NCI-H2081 (cell line): Measurements from ENCODE around the gene GATB.

Experiments
- DNase-seq, 2 experiments: peaks; one replicate each; lab custom pipeline; 2025; lab: John Stamatoyannopoulos, UW

GATB gene, protein sequence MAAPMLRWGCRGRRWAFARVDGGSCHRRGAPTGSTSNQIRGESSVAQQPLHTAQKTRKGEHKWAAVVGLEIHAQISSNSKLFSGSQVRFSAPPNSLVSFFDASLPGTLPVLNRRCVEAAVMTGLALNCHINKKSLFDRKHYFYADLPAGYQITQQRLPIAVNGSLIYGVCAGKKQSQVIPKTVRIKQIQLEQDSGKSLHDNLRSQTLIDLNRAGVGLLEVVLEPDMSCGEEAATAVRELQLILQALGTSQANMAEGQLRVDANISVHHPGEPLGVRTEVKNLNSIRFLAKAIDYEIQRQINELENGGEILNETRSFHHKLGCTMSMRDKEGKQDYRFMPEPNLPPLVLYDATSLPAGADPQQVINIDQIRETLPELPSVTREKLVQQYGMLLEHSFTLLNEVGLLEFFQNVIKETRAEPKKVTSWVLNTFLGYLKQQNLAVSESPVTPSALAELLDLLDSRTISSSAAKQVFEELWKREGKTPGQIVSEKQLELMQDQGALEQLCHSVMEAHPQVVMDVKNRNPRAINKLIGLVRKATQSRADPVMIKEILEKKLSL

DNA sequence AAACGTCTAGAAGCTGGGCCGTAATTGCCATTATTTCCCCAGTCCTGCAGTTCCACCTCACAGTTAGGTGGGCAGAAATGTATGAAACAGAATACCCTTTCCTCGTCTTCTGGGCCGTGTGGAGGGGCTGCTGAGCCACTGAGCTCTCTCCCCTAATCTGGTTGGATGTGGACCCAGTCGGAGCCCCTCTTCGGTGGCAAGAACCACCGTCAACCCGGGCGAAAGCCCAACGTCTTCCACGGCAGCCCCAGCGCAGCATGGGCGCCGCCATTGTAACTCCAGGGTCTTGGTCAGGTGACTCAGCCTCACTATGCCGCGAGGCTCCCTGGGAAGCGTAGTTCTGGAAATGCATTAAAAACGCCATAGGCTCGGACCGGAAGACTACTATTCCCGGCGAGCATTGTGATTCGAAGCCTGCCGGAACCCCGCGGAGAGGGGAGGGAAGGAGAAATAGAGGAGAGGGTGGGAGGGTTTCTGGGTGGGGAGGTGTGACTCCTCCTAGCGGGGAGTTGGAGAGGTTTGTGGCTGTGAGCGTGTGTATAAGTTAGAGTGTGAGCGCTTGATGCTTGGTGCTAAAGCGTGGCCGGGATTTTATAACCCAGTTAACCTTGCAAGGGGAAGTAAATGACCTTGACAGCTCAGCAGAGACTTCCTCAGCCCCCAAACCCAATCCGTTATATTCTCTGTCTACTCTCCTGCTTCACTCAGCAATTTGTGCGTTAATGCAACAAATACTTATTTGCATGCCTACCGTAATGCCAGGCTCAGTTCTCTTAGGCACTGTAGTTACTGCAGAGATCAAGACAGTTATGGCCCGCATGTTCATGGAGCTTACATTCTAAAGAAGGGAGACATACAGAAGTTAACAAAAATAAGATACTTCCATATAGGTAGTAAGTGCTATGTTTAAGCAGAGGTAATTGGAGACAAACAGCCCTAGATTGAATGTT lies at the start of gene GATB:
Gene GATB (minus strand): TSS at position 296 of the 950 bp plus-strand sequence. CDS start 25 bp downstream, at position 271.
- DNase-seq = peak; percentile 93 to 96

DNA sequence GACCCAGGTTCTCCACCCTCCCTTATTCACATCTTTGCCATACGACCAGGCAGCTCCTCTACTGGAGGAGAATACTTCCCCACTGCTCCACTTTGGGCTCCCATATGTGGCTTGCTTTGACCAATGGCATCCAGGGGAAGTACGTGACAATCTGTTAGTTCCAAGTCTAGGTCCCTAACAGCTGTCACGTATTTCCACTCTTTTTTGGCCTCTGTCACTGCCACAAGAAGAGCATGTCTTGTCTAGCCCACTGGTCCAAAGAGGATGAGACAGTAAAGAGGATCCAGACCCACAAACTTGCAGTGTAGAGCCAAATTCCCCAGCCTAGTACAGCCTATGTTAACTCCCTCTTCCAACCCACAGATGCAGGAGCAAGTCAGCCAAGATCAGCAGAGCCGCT lies 49.7 kb upstream of the GATB start:
- DNase-seq = no peak

DNA sequence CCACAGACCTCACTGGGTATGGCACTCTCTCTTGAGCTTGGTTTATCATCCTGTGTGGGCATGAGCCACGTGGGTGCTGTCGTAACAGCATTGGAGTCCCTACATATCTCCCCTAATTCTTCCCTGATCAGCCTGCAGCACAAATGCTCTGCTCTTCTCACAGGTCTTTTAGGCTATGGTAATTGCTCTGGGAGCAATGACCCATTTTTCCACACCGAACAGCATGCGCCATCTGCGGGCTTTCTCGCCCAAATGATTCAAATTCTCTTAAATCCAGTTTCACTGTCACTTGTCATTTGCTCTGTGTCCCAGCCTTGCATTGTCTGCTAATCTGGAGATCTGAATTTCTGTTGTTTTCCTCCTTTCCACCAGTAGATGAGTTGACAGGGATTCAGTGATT lies 48.9 kb upstream of the GATB start:
- DNase-seq = no peak

DNA sequence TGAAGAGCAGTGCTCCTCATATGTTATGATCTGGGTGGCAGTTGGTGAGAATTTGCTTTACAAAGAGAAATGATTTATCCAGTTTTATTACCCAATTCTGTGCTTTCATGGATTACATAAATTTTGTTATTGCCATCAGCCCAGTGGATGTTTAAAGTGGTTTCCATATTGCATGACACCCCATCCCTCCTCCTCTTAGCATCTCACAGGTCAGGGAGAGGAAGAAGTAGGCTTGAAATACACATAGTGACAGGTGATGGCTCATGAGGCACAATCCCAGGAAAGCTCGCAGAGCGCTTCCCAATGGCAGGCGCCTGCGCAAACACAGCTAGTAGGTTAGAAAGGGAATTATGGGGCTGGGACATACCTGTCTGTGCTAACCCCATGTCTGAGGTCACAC lies 47.7 kb upstream of the GATB start:
- no peak for DNase-seq

DNA sequence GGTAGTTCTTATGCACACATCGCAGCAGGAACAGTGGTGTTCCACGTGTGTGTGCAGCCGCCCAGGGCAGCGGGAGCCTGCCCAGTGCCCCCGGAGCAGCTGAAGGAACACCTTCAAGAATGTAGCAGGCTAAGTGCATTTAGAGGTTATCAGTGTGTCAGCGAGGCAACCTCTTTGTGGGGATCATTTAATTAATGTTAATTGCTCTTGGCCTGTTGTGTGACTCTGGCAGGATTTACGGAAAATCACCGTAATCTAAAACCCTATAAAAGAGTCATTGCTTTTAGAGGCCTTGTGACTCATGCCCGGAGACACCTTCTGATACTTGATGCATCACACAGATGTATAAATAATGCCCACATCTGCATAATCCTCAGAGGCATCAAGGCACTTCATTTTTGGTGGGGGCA lies 47.3 kb upstream of the GATB start:
- DNase-seq = no peak

GRCh38 chr4:151807220-151807619 lies 46.4 kb upstream of the GATB start:
- no peak for DNase-seq

- no peak for DNase-seq
Observed at GRCh38 chr4:151806511-151806927, 45.7 kb upstream of the GATB start.

- DNase-seq = no peak
Observed at GRCh38 chr4:151804821-151805220, 44.0 kb upstream of the GATB start.

GRCh38 chr4:151804086-151804630 lies 43.4 kb upstream of the GATB start:
- DNase-seq = no peak

- no peak for DNase-seq
Observed at GRCh38 chr4:151803246-151803645, 42.4 kb upstream of the GATB start.

GRCh38 chr4:151801547-151802516 lies 41.0 kb upstream of the GATB start:
- DNase-seq = no peak

DNA sequence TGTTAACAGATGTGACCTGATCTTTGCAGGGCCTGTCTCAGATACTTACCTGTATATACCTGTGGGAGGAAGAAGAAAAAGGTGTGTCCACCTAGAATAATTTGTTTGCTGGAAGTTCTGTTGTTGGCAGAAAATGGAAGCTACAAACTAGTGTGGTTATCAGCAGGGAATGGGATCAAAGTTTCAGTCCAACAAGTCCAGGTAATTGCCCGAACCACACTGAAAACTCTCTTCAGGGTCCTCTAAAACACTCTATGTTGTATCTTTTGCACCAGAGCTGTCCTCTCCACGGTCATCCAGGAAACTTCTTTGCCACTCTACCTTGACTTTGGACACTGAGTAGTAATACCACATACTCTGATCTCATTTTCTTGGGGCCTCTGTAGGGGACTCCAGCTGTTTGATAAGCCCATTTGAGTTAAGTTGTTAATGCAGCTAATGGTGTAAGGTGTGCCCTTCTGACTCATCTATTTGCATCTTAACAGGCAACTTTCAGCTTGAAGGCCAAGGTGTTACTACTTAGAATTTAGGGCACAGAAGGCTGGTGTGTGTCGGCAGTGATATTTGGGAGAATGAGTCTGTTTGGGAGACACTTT lies 38.7 kb upstream of the GATB start:
- DNase-seq = no peak

DNA sequence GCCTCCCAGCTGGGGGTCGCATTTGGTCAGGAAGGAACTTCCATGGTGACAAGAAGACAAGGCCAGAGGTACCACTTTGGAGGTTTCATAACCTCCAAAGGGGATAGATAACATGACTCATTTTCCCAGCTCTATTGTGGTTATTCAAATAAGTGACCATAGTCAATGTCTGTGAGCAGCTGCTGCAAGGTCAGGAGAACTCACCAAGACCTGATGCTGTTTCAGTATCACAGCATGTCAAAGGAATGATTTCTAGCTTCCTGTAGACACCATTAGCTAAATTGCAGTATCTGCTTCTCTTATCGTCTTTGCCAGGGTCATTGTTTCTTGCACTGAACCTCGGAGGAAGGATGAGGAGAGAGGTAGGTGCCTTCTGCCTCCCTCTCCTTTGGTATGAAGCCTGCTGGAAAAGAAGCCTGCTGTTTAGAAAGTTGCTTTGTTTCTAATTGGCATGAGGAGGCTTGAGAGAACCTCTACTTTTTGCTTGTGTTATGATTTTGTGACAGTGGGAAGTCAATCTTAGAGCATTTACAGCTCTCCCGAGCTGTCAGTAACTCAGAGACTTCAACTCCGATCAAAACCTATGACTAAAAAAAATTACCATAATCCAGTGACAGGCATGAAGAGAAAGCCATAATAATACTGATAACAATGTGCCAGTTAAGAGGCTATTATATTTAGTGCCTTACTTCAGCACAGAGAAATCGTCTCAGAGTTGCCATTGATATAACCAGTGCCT lies 38.0 kb upstream of the GATB start:
- DNase-seq = no peak

DNA sequence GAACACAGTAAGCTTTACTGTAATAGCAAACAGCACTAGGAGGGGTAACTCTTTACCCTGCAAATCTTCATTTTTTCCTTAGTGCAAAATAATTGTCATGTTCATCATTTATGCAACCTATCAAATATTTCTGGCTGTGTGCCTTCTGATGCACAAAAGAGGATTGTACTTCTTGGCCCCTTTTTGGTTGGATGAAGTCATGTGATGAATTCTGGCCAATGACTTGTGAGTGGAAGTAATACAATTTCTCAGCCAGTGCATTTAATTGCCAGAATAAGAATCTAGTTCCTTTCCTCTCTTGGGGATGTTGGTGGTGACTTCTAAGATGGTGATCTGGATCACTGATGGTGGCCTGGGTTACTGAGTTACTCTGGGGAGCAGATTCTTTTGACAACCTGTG lies 37.0 kb upstream of the GATB start:
- no peak for DNase-seq

DNA sequence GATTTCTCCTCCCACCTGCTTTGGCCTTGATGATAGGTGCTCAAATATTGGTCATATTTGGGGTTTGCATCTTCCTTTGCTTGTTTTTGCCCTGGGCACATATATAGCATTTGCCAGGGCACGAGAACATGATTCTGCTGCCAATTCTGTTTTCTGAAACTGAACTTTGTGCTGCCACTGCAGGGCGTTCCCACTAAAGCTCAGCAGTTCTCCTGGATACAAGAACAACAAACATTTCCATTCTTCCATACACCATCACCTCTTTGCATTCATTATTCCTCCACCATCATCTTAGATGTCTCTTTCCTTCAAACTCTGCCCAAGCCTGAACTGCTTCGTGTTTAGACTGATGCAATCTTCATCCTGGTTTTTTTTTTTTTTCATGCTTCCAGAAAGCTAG lies 36.3 kb upstream of the GATB start:
- no peak for DNase-seq

- DNase-seq = no peak
Observed at GRCh38 chr4:151796106-151796505, 35.3 kb upstream of the GATB start.

DNA sequence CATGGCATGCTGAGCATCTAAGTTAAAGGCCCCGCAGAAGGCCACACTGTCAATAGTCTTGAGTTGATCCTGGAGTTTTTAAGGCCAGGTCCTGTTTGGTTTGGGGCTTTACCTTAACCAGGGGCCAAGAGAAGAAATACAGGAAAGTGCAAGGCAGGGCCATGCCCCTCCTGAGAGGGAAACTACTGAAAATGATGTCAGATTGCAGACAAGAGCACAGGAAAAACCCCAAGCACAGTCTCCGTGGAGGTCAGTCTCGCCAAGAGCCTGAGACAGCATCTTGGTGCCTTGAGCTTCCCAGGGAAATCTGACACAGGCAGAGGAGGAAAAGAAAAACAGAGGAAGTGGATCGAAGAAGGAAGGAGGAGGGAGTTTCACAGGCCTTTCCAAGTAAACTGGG lies 32.2 kb upstream of the GATB start:
- DNase-seq = no peak

DNA sequence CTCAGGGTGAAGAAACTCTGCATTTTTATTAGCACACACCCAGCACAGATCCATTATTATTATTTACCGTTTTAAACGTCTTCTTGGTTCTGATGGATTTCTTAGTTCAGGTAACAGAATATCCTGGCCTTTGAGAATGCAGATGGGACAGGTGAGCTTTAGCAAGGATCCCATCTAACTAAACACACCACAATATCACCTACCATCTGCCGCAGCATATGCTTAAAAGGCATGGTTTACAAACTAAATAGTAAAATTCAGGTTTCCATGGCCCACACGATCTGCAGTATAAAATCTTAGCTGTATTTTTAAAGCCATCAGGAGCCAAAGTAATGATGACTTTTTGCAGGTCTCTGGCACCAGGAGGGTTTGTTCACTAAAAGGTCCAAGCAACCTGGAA lies 31.7 kb upstream of the GATB start:
- DNase-seq = no peak

DNA sequence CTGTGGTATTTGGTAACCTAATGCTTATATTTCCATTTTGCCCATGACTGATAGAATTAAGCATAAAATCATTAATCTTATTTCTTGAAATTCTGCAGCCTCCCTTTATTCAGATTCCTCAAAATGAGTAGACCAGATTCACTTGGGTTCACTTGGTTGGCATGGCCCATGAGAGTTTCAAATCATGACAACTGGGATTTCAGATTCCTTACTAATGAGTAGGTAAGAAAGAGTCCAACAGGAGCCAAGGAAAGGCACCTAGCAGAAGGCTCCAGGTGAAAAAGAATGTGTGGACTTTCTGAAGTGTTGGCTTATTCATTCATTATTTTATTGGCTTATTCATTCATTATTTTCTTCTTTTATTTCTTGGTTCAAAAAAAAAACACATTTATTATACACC lies 27.2 kb upstream of the GATB start:
- no peak for DNase-seq

DNA sequence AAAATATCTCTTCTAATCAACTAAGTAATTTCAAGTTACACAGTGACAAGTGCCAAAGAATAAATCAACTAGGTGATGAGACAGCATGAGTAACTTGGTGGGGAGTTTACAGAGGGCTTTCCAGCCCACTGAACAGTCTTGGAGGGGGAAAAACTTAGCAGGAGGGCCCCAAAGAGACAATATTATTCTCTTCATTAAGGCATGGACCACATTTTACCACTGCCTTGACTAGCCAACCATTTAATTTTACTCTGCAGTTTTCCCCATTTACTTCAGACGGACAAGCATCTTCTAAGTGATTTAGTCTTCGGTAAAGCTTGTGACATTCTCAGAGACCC lies 25.3 kb upstream of the GATB start:
- DNase-seq = no peak
